GM10847 (cell line): ENCODE measurements around the gene CCHCR1.

Experiments
- POLR2A ChIP-seq: IDR thresholded peaks from 2 replicates; pipeline ENCODE4 v1.6.1; 2011; ENCODE audit not compliant: insufficient read length; ENCODE audit errors: extremely low read depth

Gene CCHCR1

GRCh38 chr6:31161216-31162126 lies 3.9 kb upstream of the CCHCR1 start:
- TF ChIP-seq POLR2A = no peak

GRCh38 chr6:31158863-31159855 lies 1.6 kb upstream of the CCHCR1 start:
- no peak for TF ChIP-seq POLR2A

- peak; percentile 23 for TF ChIP-seq POLR2A
These were observed 699 bp upstream of the CCHCR1 start, which contains the start of gene TCF19 for GRCh38 chr6:31158140-31158862. Gene TCF19 (plus strand): TSS chr6:31158589. CDS start chr6:31159470, 881 bp downstream.

DNA sequence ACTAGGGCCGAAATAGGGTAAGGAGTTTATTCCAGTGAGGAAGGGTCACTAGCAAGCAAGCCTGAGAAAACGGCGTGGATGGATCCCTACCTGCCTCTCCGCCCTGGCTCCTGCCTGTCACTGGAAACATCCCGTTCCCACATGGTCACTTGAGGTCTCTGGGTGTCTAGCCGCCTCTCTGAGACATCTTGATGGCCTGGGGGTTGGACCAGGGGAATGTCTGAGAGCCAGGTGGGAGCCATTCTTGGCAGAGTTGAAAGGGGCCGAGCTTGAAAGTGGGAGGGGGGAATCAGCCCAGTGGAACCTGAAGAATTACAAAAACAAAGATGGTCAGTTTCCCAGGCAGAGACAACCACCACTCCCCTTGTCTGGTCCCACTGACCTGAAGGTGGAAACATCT lies 961 bp downstream of the CCHCR1 start:
- TF ChIP-seq POLR2A = no peak

- TF ChIP-seq POLR2A = no peak
These were observed 3.2 kb downstream of the CCHCR1 start for GRCh38 chr6:31154436-31154835.

- TF ChIP-seq POLR2A = no peak
These were observed 4.8 kb downstream of the CCHCR1 start for GRCh38 chr6:31152781-31153180.

- TF ChIP-seq POLR2A = no peak
These were observed 7.7 kb downstream of the CCHCR1 start for GRCh38 chr6:31149827-31150447.

DNA sequence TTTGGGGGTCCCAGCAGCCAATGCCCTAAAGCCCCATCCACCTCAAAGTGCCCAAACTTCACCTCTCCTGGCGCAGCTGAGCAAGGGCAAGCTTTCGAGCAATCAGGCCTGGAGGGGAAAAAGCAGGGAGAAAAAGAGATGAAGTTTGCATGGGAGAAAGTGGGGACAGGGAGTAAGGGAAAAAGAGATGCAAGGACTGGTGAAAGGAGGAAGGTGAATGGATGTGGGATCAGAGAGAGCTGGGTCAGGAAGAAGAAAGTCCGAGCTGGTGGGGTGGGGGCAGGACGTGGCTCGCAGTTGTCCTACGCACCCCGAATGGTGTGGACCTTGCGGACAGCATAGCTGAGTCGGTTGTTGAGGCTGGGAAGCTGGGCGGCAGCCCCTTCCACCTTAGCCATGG lies 12.2 kb downstream of the CCHCR1 start:
- no peak for TF ChIP-seq POLR2A

GRCh38 chr6:31144970-31145340 lies 12.6 kb downstream of the CCHCR1 start:
- TF ChIP-seq POLR2A = no peak

DNA sequence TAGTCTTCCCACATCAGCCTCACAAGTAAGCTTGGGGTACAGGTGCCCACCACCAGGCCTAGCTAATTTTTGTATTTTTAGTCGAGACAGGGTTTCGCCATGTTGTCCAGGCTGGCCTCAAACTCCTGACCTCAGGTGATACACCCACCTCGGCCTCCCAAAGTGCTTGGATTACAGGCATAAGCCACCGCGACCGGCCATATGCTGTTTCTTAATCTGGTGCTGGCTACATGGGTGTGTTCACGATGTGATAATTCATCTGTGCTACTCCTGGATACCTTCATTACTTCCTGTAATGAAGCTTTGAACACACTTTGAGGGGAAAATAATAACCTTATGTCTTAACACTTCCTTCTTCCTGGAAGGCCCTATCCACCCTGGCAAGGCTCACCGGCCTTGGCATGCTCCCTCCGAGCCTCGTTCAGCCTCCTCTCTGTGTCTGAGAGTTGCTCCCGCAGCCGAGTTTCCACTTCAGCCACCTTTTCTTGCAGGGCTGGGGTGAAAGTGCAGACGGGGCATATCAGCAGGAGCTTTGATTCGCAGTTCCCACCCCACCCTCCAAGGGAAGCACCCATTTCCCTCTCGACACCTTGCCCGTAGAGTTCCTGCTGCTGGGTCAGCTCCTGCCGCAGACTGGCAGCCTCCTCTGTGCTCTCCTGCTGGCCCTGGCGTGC lies 13.2 kb downstream of the CCHCR1 start:
- no peak for TF ChIP-seq POLR2A

DNA sequence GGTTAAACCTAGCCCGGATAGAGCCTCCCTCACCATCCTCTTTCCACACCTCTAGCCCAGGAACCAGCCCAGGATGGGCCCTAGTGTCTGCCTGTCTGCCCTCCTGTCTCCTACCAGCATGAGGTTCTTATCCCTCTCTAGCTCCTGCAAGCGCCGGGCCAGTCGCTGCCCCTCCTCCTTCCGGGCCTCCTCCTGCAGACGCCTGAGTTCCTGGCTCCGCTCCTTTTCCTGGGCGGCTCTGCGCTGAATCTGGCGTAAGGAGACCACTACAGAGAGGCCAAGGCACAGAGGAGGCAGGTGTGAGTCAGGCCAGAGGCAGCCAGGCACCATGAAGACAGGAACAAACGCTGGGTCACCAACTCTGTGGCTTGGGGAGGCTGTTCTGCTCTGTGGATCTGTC lies 14.5 kb downstream of the CCHCR1 start:
- TF ChIP-seq POLR2A = no peak

DNA sequence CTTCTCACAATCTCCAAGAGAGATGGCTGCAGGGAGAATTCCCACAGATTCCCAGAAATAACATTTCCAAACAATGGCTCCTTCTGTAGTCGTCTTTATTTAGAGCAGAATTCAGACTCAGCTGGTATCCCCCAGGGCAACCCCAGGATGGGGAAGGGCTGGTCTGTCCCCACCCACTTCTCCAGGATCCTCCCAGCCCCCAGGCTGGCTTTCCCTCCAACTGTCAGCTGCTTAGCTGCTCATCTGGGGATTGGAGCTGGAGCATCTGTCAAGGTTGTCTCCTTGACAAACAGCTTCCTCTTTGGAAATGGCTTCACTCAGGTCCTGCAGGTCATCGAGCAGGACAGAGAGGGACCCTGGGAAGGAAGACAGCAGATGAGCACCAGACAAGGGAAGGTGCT lies 15.2 kb downstream of the CCHCR1 start:
- no peak for TF ChIP-seq POLR2A

DNA sequence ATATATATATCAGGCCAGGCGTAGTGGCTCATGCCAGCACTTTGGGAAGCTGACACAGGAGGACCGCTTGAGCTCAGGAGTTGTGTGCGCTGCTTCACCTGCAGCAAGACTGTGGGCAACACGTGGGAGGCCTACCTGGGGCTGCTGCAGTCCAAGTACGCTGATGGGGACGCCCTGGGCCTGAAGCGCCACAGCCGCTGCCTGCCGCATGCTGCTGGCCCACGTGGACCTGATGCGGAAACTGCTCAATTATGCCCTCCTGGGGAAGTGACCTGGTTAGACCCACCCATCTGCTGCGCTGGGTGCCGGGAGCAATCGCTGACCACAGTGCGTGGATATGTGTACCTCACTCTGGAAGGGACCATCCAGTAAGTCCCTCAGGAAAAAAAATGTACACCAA lies 17.0 kb downstream of the CCHCR1 start:
- no peak for TF ChIP-seq POLR2A

GRCh38 chr6:31139599-31139998 lies 18.0 kb downstream of the CCHCR1 start:
- no peak for TF ChIP-seq POLR2A

DNA sequence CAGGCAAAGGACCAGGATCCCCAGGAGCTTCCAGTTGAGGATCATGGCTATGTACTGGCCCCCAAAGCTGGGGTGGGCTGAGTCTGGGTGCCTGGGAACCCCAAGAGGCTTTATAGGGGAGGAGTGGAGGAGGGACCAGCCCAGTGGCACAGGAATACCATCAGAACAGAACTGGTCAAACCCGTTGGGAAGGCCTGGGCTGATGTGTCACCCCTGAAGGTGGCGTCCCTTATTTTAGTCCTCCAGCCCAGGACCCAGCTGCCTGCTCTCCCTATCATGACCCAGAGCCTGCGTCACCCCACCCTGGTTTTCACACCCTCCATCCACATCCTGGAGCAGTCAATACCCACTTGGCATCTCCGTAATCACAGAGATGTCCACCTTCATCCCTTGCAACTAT lies 18.6 kb downstream of the CCHCR1 start, which contains the start of gene PSORS1C2:
TSS of gene PSORS1C2 (minus strand) at position 85 of the 400 bp plus-strand sequence. CDS start at position 45, 40 bp downstream.
- no peak for TF ChIP-seq POLR2A
